OCI-LY7 (cell line): ENCODE results near the gene PAN3.

ENCODE experiments used
- EZH2phosphoT487 ChIP-seq: fragments of 200-600 bp; sonication (generic); IDR thresholded peaks from 2 replicates; pipeline ENCODE4 v1.6.1; 2018; ENCODE audit warnings: low read depth, borderline replicate concordance, mild to moderate bottlenecking, mixed run types, antibody characterized with exemption, low read length, moderate library complexity, mixed read lengths
- TF ChIP-seq, protein P1 (sequence below): fragments of 200-600 bp; sonication (generic); conservative IDR thresholded peaks from 2 replicates; pipeline ENCODE4 v1.5.1; 2014; ENCODE audit warnings: mild to moderate bottlenecking, antibody characterized with exemption, low read length, moderate library complexity, mixed read lengths

DNA sequence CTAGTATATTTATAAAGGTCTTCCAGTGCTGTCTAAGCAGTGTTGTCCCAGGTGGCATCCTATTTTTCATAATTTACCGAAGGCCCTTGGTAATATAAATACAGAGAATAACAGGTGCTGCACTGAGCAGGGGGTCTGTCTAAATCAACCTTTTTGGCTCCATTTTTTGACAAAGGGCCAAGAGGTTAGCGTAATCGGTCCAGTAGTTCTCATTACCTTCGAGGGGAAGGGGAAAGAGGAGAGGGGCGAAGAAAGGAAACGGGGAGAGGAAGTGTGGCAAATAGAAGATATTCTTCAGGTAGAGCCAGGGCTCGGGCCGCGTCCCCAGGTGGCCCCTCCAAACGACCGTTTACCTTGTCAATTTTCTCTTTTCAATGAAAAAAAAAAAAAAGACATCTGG is 749 bp upstream of the PAN3 start:
- TF ChIP-seq, protein P1, sequence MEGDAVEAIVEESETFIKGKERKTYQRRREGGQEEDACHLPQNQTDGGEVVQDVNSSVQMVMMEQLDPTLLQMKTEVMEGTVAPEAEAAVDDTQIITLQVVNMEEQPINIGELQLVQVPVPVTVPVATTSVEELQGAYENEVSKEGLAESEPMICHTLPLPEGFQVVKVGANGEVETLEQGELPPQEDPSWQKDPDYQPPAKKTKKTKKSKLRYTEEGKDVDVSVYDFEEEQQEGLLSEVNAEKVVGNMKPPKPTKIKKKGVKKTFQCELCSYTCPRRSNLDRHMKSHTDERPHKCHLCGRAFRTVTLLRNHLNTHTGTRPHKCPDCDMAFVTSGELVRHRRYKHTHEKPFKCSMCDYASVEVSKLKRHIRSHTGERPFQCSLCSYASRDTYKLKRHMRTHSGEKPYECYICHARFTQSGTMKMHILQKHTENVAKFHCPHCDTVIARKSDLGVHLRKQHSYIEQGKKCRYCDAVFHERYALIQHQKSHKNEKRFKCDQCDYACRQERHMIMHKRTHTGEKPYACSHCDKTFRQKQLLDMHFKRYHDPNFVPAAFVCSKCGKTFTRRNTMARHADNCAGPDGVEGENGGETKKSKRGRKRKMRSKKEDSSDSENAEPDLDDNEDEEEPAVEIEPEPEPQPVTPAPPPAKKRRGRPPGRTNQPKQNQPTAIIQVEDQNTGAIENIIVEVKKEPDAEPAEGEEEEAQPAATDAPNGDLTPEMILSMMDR, result no peak
- no peak for TF ChIP-seq EZH2phosphoT487
